CD4-positive, alpha-beta T cell treated with Interferon alpha-2 for 1 hour (primary cell): ENCODE results near the gene ACVR1B.
A peak's percentile ranks its signal among the peaks of the same experiment; 100 is the strongest.
"Not testable (repeated sequence)": the region's sequence is repeated elsewhere in the genome, so short reads cannot be mapped to it uniquely, and the experiment has no call there.

Source experiments
- DNase-seq, 2 donors: peaks; one replicate each; pipeline ENCODE4 v3.0.0-alpha.2; 2020 to 2022

Gene ACVR1B

GRCh38 chr12:51971679-51972421, 20.4 kb downstream of the ACVR1B start:
- peak in 1 of 2 donors; percentile 23 for DNase-seq

GRCh38 chr12:51972422-51972812, 20.9 kb downstream of the ACVR1B start:
- no peak for DNase-seq

- DNase-seq: peak; percentile 64 to 69
These were observed 21.4 kb downstream of the ACVR1B start for GRCh38 chr12:51972849-51973273.

- DNase-seq: no peak
These were observed 22.1 kb downstream of the ACVR1B start for GRCh38 chr12:51973560-51973959.

- no peak for DNase-seq
These were observed 23.1 kb downstream of the ACVR1B start for GRCh38 chr12:51974646-51975045.

GRCh38 chr12:51975196-51975595, 23.7 kb downstream of the ACVR1B start:
- DNase-seq: no peak

GRCh38 chr12:51976376-51977160, 25.1 kb downstream of the ACVR1B start:
- no peak for DNase-seq

- DNase-seq: no peak
These were observed 25.8 kb downstream of the ACVR1B start for GRCh38 chr12:51977320-51977753.

- DNase-seq: not testable (repeated sequence)
These were observed 27.8 kb downstream of the ACVR1B start for GRCh38 chr12:51979306-51979705.

GRCh38 chr12:51980051-51980808, 28.7 kb downstream of the ACVR1B start:
- peak; percentile 69 to 77 for DNase-seq

- no peak for DNase-seq
These were observed 29.3 kb downstream of the ACVR1B start for GRCh38 chr12:51980809-51981127.

GRCh38 chr12:51984657-51985056, 33.2 kb downstream of the ACVR1B start:
- no peak for DNase-seq

- DNase-seq: no peak
These were observed 33.8 kb downstream of the ACVR1B start for GRCh38 chr12:51985154-51985835.

GRCh38 chr12:51986834-51987233, 35.3 kb downstream of the ACVR1B start:
- DNase-seq: no peak

- DNase-seq: no peak
These were observed 40.7 kb downstream of the ACVR1B start for GRCh38 chr12:51992246-51992645.

- no peak for DNase-seq
These were observed 43.0 kb downstream of the ACVR1B start for GRCh38 chr12:51994539-51994820.

- no peak for DNase-seq
These were observed 43.5 kb downstream of the ACVR1B start for GRCh38 chr12:51994959-51995358.

- no peak for DNase-seq
These were observed 45.6 kb downstream of the ACVR1B start for GRCh38 chr12:51997136-51997535.

GRCh38 chr12:52003016-52003550, 51.6 kb downstream of the ACVR1B start:
- no peak for DNase-seq

- DNase-seq: no peak
These were observed 52.1 kb downstream of the ACVR1B start for GRCh38 chr12:52003591-52003990.

GRCh38 chr12:52004042-52004648, 52.6 kb downstream of the ACVR1B start:
- DNase-seq: no peak

GRCh38 chr12:52005218-52005902, 53.9 kb downstream of the ACVR1B start:
- DNase-seq: no peak
